ENCODE measurements around the gene CGNL1.
A peak's percentile ranks its signal among the peaks of the same experiment; 100 is the strongest.

CGNL1 gene

DNA sequence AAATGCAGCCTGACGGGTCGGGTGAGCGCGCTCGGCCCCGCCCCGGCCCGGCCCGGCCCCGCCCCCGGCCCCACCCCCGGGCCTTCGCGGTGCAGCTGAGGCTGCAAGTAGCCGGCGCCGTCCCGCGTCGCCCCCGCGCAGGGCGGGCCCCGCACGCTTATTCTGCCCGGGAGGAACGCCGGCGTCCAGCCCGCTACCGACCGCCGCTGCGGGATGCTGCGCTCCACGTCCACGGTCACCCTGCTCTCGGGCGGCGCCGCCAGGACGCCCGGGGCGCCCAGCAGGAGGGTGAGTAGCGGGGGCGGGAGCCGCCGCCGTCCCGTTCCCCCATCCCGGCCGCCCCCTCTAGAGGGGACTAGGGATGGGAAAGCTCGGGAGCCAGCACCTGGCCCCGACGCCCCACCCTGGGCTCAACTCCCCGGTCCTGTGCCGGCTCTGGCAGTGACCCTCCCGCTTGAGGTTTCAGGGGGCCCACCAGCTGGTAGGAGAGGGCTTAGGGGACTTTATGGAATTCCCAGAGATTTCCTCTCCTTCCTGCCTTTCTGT, 215.6 kb downstream of the CGNL1 start, which contains the start of gene MYZAP:
Gene MYZAP (plus strand): TSS at position 83 of the 546 bp plus-strand sequence. CDS start 131 bp downstream, at position 214.
- Histone ChIP-seq H3K27ac (ENCODE audit: extremely low read depth, low read depth, low read length) (no peak within 1 kb of the TSS), H3K4me3 (ENCODE audit: low read depth, low read length) (peak within 1 kb of the TSS; percentile 45), H3K36me3 (ENCODE audit: control insufficient read depth in 2 of 2, insufficient read depth in 1 of 2, low read length in 2 of 2) (no peaks in the 10 kb centered on the region), H3K9me3 (ENCODE audit: control insufficient read depth, insufficient read depth, low read depth, low read length) (no peaks in the 10 kb centered on the region), H3K4me1 (ENCODE audit: control insufficient read depth, insufficient read depth, low read length) (no peaks in the 10 kb centered on the region)
- CTCF ChIA-PET: no interaction called here
- POLR2A ChIA-PET: no interaction called here
- no peak for TF ChIP-seq ZNF404 (tag by site-specific recombination; IDR thresholded peaks at IDR 0.05)
- TF ChIP-seq ZFHX2 (tag by site-specific recombination; conservative IDR thresholded peaks at IDR 0.05): peak; percentile 49; the same call in 1 of the 2 replicates
- no peak for TF ChIP-seq ZNF174 (tag by site-specific recombination; IDR thresholded peaks at IDR 0.05)
- TF ChIP-seq, protein P1, sequence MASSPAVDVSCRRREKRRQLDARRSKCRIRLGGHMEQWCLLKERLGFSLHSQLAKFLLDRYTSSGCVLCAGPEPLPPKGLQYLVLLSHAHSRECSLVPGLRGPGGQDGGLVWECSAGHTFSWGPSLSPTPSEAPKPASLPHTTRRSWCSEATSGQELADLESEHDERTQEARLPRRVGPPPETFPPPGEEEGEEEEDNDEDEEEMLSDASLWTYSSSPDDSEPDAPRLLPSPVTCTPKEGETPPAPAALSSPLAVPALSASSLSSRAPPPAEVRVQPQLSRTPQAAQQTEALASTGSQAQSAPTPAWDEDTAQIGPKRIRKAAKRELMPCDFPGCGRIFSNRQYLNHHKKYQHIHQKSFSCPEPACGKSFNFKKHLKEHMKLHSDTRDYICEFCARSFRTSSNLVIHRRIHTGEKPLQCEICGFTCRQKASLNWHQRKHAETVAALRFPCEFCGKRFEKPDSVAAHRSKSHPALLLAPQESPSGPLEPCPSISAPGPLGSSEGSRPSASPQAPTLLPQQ (tag by site-specific recombination; IDR thresholded peaks at IDR 0.05): peak; percentile 54
- TF ChIP-seq, protein P2, sequence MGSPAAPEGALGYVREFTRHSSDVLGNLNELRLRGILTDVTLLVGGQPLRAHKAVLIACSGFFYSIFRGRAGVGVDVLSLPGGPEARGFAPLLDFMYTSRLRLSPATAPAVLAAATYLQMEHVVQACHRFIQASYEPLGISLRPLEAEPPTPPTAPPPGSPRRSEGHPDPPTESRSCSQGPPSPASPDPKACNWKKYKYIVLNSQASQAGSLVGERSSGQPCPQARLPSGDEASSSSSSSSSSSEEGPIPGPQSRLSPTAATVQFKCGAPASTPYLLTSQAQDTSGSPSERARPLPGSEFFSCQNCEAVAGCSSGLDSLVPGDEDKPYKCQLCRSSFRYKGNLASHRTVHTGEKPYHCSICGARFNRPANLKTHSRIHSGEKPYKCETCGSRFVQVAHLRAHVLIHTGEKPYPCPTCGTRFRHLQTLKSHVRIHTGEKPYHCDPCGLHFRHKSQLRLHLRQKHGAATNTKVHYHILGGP (tag by site-specific recombination; IDR thresholded peaks at IDR 0.05): no peak
- TF ChIP-seq, protein P3, sequence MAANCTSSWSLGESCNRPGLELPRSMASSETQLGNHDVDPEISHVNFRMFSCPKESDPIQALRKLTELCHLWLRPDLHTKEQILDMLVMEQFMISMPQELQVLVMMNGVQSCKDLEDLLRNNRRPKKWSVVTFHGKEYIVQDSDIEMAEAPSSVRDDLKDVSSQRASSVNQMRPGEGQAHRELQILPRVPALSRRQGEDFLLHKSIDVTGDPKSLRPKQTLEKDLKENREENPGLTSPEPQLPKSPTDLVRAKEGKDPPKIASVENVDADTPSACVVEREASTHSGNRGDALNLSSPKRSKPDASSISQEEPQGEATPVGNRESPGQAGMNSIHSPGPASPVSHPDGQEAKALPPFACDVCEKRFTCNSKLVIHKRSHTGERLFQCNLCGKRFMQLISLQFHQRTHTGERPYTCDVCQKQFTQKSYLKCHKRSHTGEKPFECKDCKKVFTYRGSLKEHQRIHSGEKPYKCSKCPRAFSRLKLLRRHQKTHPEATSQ (tag by site-specific recombination; IDR thresholded peaks at IDR 0.05): no peak
- TF ChIP-seq, protein P4, sequence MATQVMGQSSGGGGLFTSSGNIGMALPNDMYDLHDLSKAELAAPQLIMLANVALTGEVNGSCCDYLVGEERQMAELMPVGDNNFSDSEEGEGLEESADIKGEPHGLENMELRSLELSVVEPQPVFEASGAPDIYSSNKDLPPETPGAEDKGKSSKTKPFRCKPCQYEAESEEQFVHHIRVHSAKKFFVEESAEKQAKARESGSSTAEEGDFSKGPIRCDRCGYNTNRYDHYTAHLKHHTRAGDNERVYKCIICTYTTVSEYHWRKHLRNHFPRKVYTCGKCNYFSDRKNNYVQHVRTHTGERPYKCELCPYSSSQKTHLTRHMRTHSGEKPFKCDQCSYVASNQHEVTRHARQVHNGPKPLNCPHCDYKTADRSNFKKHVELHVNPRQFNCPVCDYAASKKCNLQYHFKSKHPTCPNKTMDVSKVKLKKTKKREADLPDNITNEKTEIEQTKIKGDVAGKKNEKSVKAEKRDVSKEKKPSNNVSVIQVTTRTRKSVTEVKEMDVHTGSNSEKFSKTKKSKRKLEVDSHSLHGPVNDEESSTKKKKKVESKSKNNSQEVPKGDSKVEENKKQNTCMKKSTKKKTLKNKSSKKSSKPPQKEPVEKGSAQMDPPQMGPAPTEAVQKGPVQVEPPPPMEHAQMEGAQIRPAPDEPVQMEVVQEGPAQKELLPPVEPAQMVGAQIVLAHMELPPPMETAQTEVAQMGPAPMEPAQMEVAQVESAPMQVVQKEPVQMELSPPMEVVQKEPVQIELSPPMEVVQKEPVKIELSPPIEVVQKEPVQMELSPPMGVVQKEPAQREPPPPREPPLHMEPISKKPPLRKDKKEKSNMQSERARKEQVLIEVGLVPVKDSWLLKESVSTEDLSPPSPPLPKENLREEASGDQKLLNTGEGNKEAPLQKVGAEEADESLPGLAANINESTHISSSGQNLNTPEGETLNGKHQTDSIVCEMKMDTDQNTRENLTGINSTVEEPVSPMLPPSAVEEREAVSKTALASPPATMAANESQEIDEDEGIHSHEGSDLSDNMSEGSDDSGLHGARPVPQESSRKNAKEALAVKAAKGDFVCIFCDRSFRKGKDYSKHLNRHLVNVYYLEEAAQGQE (tag by site-specific recombination; IDR thresholded peaks at IDR 0.05): no peak
- no peak for TF ChIP-seq MEIS1 (CRISPR knock-in tag; IDR thresholded peaks at IDR 0.05; ENCODE audit: borderline replicate concordance)
- TF ChIP-seq ZNF121 (tag by site-specific recombination; IDR thresholded peaks at IDR 0.05): no peak
- TF ChIP-seq ZNF596 (tag by site-specific recombination; IDR thresholded peaks at IDR 0.05): 0 out of 2 replicates have a peak, but pooled peaks have one; percentile 31
- TF ChIP-seq SCRT1 (tag by site-specific recombination; IDR thresholded peaks at IDR 0.05; ENCODE audit: borderline replicate concordance): no peak
- peak; percentile 47; the same call in 1 of the 2 replicates for TF ChIP-seq ZFP69B (tag by site-specific recombination; IDR thresholded peaks at IDR 0.05)
- TF ChIP-seq, protein P5, sequence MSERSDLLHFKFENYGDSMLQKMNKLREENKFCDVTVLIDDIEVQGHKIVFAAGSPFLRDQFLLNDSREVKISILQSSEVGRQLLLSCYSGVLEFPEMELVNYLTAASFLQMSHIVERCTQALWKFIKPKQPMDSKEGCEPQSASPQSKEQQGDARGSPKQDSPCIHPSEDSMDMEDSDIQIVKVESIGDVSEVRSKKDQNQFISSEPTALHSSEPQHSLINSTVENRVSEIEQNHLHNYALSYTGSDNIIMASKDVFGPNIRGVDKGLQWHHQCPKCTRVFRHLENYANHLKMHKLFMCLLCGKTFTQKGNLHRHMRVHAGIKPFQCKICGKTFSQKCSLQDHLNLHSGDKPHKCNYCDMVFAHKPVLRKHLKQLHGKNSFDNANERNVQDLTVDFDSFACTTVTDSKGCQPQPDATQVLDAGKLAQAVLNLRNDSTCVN (tag by site-specific recombination; optimal IDR thresholded peaks at IDR 0.05): peak; percentile 54
- TF ChIP-seq REPIN1 (tag by site-specific recombination; IDR thresholded peaks at IDR 0.05; ENCODE audit: low read depth): no peak
- TF ChIP-seq, protein P6, sequence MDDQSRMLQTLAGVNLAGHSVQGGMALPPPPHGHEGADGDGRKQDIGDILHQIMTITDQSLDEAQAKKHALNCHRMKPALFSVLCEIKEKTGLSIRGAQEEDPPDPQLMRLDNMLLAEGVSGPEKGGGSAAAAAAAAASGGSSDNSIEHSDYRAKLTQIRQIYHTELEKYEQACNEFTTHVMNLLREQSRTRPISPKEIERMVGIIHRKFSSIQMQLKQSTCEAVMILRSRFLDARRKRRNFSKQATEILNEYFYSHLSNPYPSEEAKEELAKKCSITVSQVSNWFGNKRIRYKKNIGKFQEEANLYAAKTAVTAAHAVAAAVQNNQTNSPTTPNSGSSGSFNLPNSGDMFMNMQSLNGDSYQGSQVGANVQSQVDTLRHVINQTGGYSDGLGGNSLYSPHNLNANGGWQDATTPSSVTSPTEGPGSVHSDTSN (CRISPR knock-in tag; IDR thresholded peaks at IDR 0.05): no peak
- TF ChIP-seq, protein P7, sequence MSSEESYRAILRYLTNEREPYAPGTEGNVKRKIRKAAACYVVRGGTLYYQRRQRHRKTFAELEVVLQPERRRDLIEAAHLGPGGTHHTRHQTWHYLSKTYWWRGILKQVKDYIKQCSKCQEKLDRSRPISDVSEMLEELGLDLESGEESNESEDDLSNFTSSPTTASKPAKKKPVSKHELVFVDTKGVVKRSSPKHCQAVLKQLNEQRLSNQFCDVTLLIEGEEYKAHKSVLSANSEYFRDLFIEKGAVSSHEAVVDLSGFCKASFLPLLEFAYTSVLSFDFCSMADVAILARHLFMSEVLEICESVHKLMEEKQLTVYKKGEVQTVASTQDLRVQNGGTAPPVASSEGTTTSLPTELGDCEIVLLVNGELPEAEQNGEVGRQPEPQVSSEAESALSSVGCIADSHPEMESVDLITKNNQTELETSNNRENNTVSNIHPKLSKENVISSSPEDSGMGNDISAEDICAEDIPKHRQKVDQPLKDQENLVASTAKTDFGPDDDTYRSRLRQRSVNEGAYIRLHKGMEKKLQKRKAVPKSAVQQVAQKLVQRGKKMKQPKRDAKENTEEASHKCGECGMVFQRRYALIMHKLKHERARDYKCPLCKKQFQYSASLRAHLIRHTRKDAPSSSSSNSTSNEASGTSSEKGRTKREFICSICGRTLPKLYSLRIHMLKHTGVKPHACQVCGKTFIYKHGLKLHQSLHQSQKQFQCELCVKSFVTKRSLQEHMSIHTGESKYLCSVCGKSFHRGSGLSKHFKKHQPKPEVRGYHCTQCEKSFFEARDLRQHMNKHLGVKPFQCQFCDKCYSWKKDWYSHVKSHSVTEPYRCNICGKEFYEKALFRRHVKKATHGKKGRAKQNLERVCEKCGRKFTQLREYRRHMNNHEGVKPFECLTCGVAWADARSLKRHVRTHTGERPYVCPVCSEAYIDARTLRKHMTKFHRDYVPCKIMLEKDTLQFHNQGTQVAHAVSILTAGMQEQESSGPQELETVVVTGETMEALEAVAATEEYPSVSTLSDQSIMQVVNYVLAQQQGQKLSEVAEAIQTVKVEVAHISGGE (tag by site-specific recombination; conservative IDR thresholded peaks at IDR 0.05; ENCODE audit: low read depth): no peak
- no peak for TF ChIP-seq ZNF600 (tag by site-specific recombination; IDR thresholded peaks at IDR 0.05)
- TF ChIP-seq ZNF561 (tag by site-specific recombination; IDR thresholded peaks at IDR 0.05; ENCODE audit: borderline replicate concordance): 0 out of 2 replicates have a peak, but pooled peaks have one; percentile 30
- TF ChIP-seq ZNF777 (tag by site-specific recombination; IDR thresholded peaks at IDR 0.05; ENCODE audit: borderline replicate concordance): no peak
- TF ChIP-seq ZNF654 (tag by site-specific recombination; IDR thresholded peaks at IDR 0.05; ENCODE audit: low read depth): no peak
- TF ChIP-seq SCRT2 (tag by site-specific recombination; IDR thresholded peaks at IDR 0.05): no peak
- TF ChIP-seq SP2 (tag by site-specific recombination; IDR thresholded peaks at IDR 0.05): no peak
